Left renal cortex interstitium (tissue), 4 donors: ENCODE data around the gene IL12RB1. TPM values are rescaled to one million over a fixed set of nuclear protein-coding genes. Genes with fewer than 3 reads are reported as not detected.
"Not testable (repeated sequence)": the region's sequence is repeated elsewhere in the genome, so short reads cannot be mapped to it uniquely, and the experiment has no call there.

ENCODE experiments used
- DNase-seq, 4 donors: peaks; one replicate each; pipeline ENCODE4 v3.0.0-alpha.2; 2013; ENCODE audit warnings: low read depth in 4 of 4, low spot score in 2 of 4, missing footprints in 1 of 4
- polyA plus RNA-seq, 4 donors: library from polyadenylated mRNA; unstranded; fragments of 120-200 nt; gene quantifications; one replicate each; pipeline ENCODE4 v1.2.1, GENCODE V29; 2013; ENCODE audit not compliant: insufficient read length in 4 of 4

IL12RB1 gene
- polyA plus RNA-seq, 4 donors = 0.18 to 0.42 (median 0.31) TPM

- DNase-seq = no peak
Observed at GRCh38 chr19:18091217-18091608, 4.5 kb upstream of the IL12RB1 start.

GRCh38 chr19:18090545-18091216 lies 3.9 kb upstream of the IL12RB1 start:
- no peak for DNase-seq

DNA sequence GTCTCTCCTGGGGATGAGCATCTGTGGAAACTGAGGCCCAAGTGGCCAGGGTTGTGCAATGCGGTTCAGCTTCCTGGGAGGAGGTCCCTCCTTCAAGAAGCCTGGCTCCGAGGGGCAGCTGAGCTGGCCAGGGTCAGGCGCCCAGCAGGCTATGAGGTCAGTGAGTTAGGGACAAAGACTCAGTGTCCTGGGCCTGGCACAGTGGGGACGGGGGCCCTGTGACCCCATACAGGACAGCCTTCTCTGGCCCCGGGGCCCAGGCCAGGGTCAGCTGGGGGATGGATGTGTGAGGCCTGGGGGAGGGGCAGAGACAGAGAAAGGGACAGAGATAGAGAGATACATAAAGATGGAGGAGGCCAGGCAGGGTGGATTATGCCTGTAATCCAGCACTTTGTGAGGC lies 3.0 kb upstream of the IL12RB1 start:
- DNase-seq = no peak

DNA sequence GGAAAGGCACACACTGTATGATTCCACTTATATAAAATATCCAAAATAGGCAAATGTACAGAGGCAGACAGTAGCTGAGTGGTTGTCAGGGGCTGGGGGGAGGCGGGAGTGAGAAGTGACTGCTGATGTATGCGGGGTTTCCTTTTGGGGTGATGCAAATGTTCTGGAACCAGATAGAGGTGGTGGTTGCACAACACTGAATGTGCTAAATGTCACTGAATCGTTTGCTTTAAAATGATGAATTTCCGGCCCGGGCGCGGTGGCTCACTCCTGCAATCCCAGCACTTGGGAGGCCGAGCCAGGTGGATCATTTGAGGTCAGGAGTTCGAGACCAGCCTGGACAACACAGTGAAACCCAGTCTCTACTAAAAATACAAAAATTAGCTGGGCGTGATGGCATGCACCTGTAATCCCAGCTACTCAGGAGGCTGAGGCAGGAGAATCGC lies 2.4 kb upstream of the IL12RB1 start:
- not testable (repeated sequence) for DNase-seq

DNA sequence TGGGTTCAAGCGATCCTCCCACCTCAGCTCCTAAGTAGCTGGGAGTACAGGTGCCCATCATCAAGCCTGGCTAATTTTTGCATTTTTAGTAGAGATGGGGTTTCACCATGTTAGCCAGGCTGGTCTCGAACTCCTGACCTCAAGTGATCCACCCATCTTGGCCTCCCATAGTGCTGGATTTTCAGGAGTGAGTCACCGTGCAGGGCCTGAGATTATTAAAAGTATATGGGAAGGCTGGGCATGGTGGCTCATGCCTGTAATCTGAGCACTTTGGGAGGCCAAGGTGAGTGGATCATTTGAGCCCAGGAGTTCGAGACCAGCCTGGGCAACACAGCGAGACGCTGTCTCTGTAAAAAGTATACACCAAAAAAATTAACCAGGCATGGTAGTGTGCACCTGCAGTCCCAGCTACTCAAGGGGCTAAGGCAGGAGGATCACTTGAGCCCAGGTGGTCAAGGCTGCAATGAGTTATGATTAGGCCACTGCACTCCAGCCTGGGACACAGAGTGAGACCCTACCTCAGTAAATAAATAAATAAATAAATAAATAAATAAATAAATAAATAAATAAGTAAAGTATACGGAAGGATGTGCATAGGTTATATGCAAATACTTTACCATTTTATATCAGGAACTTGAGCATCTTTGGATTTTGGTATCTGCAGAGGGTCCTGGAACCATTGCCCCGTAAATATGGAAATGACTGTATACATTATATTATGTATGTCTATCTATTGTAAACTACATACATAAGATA lies 854 bp downstream of the IL12RB1 start:
- no peak for DNase-seq

GRCh38 chr19:18083929-18084684 lies 2.6 kb downstream of the IL12RB1 start:
- DNase-seq = no peak

DNA sequence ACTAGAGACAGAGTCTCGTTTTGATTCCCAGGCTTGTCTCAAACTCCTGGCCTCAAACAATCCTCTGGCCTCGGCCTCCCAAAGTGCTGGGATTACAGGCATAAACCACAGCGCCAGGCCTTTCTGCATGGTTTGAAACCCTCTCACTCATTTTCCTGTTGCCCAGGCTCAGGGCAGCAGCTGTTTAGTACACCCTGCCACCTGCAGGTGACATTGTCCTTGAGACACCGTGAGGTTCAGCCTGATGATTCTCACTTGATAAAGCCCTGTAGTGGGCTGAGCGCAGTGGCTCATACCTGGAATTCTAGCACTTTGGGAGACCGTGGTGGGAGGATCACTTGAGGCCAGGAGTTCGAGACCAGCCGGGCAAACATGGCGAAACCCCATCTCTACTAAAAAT lies 12.5 kb downstream of the IL12RB1 start:
- no peak for DNase-seq

DNA sequence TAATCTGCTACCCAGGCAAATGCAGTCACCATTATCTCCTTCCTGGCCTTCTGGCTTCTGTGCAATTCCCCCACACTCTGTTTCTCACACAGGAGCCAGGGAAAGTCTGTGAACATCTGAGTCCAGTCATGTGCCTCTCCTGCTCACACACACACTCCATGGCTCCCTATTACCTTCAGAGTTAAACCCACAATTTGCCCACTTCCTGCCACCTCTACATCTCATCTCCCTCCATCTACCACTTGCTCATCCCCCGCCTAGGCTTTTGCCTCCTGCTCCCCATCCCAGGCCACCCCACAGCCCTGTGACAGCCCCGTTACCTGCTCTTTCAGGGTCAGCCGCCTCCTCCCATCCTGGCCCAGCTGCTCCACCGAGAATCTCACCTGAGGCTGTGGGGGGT lies 13.5 kb downstream of the IL12RB1 start:
- DNase-seq = no peak

DNA sequence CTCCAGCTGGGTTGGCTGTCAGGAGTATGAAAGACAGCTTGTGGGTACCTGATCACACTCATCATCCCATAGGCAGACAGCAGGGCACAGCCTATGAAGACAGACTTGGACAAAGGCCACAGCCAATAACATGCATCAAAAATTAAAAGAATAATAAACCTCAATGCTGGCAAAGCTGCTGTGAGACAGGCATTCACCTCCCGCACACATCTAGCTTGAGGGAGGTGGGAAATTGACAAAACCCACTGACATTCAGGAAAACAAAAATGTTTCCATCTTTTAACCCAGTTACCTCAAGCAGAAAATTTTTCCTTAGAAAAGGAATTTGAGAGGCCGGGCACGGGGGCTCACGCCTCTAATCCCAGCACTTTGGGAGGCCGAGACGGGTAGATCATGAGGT lies 14.4 kb downstream of the IL12RB1 start:
- DNase-seq = no peak

- DNase-seq = no peak
Observed at GRCh38 chr19:18070181-18070580, 16.6 kb downstream of the IL12RB1 start.

- no peak for DNase-seq
Observed at GRCh38 chr19:18069383-18069782, 17.4 kb downstream of the IL12RB1 start.

- DNase-seq = no peak
Observed at GRCh38 chr19:18068395-18068794, 18.3 kb downstream of the IL12RB1 start.

GRCh38 chr19:18065173-18065495 lies 21.6 kb downstream of the IL12RB1 start:
- DNase-seq = no peak

GRCh38 chr19:18063463-18063862 lies 23.3 kb downstream of the IL12RB1 start:
- no peak for DNase-seq

DNA sequence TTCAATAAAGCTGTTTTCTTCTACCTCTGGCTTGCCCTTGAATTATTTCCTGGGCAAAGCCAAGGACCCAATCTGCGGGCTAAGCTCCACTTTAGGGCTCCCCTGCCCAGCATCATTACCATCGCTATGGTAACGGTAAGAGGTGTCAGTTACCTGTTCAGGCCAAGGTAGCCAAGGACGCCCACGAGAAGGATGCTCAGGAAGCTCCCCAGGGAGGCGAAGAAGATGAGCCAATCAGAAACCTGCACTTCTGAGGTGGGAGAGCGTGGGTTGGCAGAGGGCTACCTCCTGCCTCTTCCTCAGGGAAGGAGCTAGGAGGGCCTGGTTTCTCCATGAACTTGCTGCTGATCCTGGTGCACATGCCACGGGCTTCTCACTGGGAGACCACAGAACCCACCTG lies 24.7 kb downstream of the IL12RB1 start:
- DNase-seq = no peak

GRCh38 chr19:18060472-18060871 lies 26.3 kb downstream of the IL12RB1 start:
- DNase-seq = no peak

GRCh38 chr19:18059902-18060301 lies 26.8 kb downstream of the IL12RB1 start:
- DNase-seq = no peak

- DNase-seq = no peak
Observed at GRCh38 chr19:18059297-18059696, 27.4 kb downstream of the IL12RB1 start.

DNA sequence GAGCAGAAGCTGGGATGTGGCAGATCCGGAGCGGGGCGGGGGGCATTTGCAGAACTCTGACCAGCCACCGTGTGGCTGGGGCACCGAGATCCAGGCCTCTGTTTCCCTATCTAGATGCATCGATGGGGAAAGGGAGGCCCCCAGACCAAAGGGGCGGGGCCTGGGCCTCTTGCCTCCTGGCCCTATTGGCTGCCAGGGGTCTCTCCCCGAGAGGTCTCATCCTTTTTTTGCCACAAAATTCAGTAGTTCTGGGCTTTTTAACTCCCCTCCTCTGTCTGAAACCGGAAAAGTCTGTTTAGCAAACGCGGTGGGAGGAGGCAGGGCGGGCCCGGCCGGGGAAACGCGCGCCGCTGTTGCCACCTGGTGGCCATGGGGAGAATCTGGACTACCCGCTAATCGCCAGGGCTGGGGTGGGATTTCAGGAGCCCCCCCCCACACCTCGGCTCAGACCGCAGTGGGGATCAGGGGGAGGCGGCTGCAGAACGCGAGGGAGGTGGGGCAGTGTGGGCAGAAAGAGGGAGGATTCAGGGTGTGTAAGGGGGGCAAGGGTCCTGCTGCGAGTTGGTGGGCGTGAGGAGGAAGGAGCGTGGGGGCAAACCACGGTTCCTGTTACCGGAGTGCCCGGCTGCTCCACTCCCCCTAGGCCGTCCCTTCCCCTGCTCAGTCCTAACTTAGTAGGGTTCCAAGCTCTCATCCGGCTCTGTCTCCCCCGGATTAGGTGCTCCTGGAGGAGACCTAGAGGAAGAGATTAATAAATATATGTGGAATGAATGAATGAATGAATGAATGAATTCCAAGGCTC lies 28.3 kb downstream of the IL12RB1 start:
- DNase-seq = peak; percentile 53 to 75 (median 66)

DNA sequence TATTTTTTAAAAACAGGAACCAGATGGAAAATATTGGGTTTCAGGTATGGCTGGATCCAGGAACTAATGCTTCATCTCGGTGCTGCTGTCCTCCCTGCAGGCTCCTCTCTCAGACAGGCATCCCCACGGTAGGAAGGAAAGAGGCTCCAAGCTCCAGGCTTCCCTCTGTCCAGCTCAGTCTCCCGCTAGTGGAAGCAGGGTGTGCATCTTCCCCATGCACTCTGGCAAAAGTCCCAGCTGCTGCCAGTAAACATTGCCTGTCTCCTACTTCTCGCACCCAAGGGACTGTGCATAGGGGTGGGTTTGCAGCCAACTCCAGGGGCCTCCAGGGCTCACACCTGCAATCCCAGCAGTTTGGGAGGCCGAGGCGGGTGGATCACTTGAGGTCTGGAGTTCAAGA lies 29.2 kb downstream of the IL12RB1 start:
- DNase-seq = no peak

GRCh38 chr19:18055967-18056366 lies 30.8 kb downstream of the IL12RB1 start:
- no peak for DNase-seq
